Thyroid gland (tissue), 4 donors: ENCODE measurements around the gene SLC31A1.

Source experiments
- CTCF ChIP-seq, 6 experiments: fragments of 200-600 bp in 3 of 6; fragments of 450-650 bp in 3 of 6; sonication (generic) in 3 of 6; IDR thresholded peaks; one replicate each; pipeline ENCODE4 v1.5.1; 2016 to 2019; ENCODE audit warnings: antibody characterized with exemption in 6 of 6, mild to moderate bottlenecking in 2 of 6, inconsistent platforms in 1 of 6, moderate library complexity in 1 of 6
- POLR2A ChIP-seq, 2 donors: fragments of 450-650 bp; IDR thresholded peaks; one replicate each; pipeline ENCODE4 v1.6.1; 2017; ENCODE audit warnings: antibody characterized with exemption in 2 of 2, mild to moderate bottlenecking in 2 of 2, moderate library complexity in 1 of 2

- no peak for TF ChIP-seq POLR2A (IDR thresholded peaks at IDR 0.05)
- TF ChIP-seq CTCF (IDR thresholded peaks at IDR 0.05), result no peak
These were observed 17.5 kb downstream of the SLC31A1 start for GRCh38 chr9:113238859-113239232.
